MM.1S (cell line): ENCODE measurements around the gene PPP2R5C.

Experiments
- EZH2phosphoT487 ChIP-seq: fragments of 300-600 bp; sonication (generic); IDR thresholded peaks from 2 replicates; pipeline ENCODE4 v1.6.1; 2018; ENCODE audit warnings: antibody characterized with exemption, low read length
- TF ChIP-seq, protein P1 (sequence below): fragments of 300-600 bp; sonication (generic); IDR thresholded peaks from 2 replicates; pipeline ENCODE4 v1.5.1; 2016; ENCODE audit warnings: antibody characterized with exemption, low read length, mixed read lengths

DNA sequence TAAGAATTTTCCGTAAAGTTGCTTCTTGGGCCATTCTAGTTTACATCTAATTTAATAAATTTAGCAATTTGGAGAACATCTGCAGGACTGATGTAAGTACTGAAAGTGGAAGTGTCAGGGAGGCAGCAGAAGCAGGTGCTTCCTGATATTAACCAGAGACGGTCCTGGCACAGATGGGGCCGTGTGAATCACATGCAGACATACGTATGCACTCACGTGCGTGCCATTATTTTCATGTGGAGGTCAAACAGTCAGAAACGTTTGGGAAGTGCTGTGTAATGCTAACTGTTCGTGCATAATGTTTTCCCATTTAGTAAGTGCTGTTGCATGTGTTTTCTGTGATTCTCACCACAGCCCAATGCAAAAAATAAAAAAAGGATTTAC is 115.0 kb downstream of the PPP2R5C start:
- no peak for TF ChIP-seq EZH2phosphoT487
- TF ChIP-seq, protein P1, sequence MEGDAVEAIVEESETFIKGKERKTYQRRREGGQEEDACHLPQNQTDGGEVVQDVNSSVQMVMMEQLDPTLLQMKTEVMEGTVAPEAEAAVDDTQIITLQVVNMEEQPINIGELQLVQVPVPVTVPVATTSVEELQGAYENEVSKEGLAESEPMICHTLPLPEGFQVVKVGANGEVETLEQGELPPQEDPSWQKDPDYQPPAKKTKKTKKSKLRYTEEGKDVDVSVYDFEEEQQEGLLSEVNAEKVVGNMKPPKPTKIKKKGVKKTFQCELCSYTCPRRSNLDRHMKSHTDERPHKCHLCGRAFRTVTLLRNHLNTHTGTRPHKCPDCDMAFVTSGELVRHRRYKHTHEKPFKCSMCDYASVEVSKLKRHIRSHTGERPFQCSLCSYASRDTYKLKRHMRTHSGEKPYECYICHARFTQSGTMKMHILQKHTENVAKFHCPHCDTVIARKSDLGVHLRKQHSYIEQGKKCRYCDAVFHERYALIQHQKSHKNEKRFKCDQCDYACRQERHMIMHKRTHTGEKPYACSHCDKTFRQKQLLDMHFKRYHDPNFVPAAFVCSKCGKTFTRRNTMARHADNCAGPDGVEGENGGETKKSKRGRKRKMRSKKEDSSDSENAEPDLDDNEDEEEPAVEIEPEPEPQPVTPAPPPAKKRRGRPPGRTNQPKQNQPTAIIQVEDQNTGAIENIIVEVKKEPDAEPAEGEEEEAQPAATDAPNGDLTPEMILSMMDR, result no peak
